ENCODE data around the gene WDR81. TPM values are rescaled to one million over a fixed set of nuclear protein-coding genes. Genes with fewer than 3 reads are reported as not detected.
"Not testable (repeated sequence)": the region's sequence is repeated elsewhere in the genome, so short reads cannot be mapped to it uniquely, and the experiment has no call there.

WDR81 gene
- total RNA-seq, 1 donor, result 59.0 TPM

DNA sequence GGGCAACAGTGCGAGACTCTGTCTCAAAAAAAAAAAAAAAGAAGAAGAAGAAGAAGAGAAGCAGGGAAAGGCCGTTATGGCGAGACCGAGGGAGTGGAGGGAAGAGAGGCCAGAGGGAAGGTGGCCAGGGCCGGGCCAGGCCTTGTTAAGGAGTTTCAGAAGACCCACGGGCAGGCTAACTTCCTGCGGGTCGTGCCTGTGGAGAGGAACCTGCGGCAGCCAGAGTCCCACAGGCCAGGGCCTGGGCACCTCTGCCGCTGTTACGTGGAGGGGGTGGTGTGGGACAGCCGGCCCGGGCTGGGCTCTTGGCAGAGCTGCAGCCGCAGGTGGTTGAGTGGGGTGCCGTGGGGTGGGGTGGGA is 5.4 kb downstream of the WDR81 start:
- no peak for DNase-seq (ENCODE audit: low read depth in 2 of 3, low spot score in 2 of 3)

DNA sequence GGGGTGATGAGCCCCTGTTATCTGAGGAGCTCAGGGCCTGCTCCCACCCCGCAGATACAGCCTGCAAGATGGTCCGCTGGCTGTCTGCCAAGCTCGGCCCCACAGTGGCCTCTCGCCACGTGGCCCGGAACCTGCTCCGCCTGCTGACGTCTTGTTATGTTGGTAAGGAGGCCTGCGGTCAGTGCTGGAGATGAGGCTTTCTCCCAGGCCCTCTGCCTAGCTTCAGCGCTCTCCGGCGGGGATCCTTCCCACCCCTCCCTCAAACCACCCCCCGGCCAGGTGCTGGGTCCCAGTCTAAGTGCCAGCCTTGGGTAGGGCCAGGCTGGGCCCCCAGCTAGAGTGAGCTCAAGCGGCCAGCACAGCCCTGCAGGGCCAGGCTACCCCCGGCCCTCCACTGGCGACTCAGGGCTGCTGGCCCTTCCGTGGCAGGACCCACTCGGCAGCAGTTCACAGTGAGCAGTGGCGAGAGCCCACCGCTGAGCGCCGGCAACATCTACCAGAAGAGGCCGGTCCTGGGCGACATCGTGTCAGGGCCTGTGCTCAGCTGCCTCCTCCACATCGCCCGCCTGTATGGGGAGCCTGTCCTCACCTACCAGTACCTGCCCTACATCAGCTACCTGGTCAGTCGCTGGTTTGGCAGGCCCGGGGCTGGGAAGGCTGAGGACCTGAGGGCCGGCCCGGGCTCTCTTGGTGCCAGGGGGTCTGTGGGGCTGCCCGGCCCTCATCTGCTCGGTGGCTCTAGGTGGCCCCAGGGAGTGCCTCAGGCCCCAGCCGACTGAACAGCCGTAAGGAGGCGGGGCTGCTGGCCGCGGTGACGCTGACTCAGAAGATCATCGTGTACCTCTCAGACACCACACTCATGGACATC is 6.1 kb downstream of the WDR81 start:
- DNase-seq (ENCODE audit: low read depth in 2 of 3, low spot score in 2 of 3), result no peak

DNA sequence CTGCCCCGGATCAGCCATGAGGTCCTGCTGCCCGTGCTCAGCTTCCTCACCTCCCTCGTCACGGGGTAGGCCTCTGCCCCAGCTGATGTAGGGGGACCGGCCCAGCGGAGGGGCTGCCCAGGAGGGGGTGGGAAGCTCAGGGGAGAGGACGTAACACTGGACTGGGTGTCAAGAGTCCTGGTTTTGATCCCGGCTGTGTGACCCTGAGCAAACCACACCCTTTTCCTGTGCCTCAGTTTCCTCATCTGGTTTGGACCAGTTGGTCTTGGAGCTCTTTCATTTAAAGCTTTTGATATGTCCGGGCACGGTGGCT is 6.6 kb downstream of the WDR81 start:
- DNase-seq (ENCODE audit: low read depth in 2 of 3, low spot score in 2 of 3), result no peak

DNA sequence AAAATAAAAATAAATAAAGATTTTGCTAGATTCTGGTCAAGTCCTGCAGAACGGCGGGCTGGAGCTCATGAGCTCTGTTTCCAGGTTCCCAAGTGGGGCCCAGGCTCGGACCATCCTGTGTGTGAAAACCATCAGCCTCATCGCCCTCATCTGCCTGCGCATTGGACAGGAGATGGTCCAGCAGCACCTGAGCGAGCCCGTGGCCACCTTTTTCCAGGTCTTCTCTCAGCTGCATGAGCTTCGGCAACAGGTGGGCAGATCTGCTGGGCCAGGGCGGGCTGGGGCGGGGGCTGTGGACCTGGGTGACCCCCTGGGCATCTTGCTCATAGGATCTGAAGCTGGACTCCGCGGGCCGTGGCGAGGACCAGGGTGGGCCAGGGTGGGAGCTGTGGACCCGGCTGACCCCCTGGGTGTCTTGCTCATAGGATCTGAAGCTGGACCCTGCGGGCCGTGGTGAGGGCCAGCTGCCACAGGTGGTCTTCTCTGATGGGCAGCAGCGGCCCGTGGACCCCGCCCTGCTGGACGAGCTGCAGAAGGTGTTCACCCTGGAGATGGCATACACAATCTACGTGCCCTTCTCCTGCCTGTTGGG is 7.8 kb downstream of the WDR81 start:
- no peak for DNase-seq (ENCODE audit: low read depth in 2 of 3, low spot score in 2 of 3)

DNA sequence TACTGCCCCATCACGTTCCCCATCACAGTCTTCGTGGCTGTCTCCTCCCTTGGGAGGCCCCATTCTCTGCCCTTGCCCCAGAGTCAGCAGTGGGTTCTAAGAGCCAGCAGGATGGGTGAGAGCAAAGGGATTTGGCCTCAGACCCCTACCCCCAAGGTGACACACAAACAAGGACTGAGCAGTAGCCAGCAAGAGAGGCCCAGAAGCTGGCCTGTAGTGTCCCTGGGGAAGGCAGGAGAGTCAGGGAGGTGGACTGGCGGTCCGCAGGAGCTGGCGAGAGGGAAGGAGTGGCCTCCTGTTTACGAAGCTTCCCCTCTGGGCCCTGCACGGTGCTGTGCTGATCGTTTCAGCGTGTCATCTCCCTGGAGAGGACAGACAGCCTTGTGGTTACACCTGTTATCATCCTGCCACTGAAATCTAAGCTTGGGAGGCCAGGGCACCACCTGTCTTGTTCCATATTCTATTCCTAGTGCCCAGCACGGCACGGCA is 8.4 kb downstream of the WDR81 start:
- no peak for DNase-seq (ENCODE audit: low read depth in 2 of 3, low spot score in 2 of 3)

DNA sequence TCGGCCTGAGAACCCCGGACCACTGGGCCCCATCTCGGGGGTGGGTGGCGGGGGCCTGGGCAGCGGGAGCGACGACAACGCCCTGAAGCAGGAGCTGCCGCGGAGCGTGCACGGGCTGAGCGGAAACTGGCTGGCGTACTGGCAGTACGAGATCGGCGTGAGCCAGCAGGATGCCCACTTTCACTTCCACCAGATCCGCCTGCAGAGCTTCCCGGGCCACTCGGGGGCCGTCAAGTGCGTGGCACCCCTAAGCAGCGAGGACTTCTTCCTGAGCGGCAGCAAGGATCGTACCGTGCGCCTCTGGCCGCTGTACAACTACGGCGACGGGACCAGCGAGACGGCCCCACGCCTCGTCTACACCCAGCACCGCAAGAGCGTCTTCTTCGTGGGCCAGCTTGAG is 9.3 kb downstream of the WDR81 start:
- no peak for DNase-seq (ENCODE audit: low read depth in 2 of 3, low spot score in 2 of 3)

DNA sequence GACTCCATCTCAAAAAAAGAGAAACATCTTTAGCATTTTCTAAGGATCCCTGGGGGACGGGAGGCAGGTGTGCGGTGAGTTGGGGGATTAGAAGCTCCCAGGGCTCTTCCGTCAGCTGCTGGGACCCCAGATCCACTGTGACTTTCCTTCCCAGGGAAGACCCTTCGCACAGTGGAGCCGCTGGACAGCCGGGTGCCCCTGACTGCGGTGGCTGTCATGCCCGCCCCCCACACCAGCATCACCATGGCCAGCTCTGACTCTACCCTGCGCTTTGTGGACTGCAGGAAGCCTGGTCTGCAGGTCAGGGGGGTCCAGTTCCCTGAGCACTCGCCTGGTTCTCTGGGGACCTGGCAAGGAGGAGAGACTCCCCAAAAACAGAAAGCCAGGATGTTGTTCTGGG is 10.9 kb downstream of the WDR81 start:
- DNase-seq (ENCODE audit: low read depth in 2 of 3, low spot score in 2 of 3), result no peak

DNA sequence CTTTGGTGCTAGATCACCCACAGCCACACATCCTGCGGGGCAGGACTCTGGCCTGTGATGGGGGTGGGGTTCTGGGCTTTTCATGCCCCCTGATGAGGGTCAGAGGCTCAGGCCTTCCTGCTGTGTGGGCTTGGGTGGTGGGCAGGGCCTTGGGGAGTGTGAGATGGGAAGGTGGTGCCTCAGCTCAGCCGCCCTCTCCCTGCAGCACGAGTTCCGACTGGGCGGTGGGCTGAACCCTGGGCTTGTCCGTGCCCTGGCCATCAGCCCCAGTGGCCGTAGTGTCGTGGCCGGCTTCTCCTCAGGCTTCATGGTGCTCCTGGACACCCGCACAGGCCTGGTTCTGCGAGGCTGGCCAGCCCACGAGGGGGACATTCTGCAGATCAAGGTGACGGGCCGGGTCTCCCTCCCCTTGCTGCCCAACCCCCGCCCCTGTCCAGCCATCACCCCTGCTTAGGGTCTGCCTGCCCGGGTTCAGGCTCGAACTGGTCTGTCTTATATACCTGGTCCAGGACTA is 11.4 kb downstream of the WDR81 start:
- no peak for DNase-seq (ENCODE audit: low read depth in 2 of 3, low spot score in 2 of 3)

DNA sequence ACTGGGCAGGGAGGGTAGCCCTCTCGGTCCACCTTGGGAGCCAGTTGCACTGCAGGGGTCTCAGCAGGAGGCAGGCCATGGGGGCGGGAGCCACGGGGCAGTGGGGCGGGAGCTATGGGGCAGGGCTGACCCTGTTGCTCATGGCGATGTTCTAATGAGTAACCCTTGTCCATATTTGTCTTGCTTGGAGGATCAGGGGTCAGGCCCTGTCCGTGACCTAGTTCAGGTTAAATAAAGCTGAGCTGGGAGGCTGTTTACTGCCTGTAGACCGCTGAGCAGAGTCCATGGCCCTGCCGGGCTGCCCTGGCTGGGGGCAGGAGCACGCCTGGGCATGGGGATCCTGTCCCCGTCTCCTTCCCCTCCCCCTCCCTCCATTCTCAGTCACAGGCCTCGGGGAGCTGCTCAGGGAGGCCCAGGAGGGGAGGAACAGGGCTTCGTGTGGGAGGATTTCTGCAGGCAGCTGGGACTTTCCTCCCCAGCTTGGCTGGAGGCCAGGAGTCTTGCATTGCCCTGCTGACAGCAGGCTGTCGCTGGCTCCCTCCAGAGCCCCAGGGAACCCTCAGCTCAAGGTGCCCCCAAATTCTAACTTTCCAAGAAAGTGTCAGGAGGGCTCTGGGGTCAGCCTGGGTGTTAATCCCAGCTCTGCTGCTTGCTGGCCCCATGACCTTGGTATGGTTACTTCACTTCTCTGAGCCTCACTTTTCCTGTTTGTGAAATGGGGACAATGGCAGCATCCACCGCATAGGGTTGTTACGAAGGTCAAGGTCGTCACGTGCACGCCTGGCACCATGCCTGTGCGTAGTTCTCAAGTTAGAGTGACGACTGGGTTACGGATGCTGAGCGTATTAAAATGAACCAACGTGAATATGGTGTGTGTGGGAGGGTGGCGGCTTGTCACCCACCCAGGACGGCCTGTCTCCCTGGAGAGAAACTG is 12.1 kb downstream of the WDR81 start:
- DNase-seq (ENCODE audit: low read depth in 2 of 3, low spot score in 2 of 3), result no peak

DNA sequence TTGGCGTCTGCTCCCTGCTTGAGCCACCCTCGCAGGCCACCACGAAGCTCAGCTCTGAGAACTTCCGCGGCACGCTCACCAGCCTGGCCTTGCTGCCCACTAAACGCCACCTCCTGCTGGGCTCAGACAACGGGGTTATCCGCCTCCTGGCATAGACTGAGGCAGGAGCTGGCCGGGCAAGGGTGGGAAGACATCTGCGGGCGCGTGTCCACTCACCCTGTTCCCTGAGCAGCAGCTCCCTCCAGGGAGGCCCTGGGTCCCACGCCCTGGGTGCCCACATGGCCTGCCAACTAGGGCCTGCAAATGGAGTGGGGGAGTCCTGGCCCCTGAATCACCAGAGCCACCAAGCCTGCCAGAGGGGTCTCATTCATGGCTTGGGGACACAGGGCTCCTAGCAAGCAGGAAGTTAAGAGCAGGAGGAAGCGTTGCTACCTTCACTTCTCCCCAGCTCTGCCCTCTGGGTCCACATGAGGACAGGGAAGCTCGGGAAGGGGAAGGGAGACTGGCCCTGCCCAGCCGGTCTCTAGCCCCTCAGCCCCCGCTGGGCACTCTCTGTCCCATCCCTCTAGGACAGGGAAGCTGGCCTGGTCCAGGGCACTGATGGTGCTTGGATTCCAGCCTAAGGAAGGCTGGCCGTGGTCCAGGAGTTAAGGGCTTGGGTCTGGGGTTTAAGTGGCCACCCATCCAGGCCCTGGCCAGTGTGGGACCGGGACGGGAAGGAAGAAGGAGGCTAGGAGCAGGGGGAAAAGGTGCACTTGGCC is 13.2 kb downstream of the WDR81 start:
- no peak for DNase-seq (ENCODE audit: low read depth in 2 of 3, low spot score in 2 of 3)

DNA sequence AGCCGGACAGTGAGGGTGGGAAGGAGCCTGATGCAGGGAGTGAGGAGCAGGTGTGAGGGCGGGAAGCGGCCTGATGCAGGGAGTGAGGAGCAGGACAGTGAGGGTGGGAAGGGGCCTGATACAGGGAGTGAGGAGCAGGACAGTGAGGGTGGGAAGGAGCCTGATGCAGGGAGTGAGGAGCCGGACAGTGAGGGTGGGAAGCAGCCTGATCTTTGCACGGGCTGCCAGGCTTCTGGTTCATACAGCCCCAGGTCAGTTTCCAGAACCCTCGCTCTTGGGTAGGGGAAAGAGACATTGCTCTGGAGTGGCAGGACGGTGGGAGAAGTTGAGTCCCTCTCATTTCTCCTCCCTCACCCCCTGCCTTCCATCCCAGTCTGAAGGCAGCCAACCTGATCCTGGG is 17.4 kb downstream of the WDR81 start:
- not testable (repeated sequence) for DNase-seq (ENCODE audit: low read depth in 2 of 3, low spot score in 2 of 3)

DNA sequence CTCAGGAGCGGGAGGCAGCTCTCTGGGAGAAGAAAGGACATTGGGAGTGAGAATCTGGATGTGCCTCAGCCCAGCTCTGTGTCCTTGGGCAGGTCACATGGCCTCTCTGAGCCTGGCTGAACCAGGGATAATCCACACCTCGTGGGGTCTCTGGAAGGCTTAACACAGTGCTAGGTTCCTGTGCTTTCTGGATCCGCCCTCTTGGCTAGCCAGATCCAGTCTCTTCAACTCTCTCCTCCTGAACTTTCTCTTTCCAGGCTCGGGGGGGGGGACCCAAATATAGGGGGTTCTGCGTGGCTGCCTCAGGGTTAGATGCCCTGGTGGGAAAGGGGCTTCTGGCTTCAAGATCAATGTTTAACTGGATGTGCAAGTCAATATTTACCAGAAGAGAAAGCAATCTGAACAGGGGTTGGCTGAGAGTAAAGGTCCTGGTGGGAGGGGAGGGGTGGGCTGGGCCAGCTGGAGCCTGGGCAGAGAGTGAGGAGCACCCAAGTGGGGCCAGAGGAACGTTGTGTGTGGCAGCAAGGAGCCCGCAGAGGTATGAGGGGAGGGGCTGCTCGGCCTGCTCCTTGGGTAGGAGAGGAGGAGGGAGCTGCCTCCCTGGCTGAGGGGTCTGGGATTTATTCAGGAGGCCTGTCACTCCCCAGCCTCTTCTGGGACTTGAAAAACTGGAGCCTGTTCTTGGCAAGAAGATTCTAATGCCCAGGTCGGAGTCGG is 18.0 kb downstream of the WDR81 start, which contains the start of gene SERPINF2:
Gene SERPINF2, plus strand, starts transcription at position 501 of the 717 bp plus-strand sequence. CDS start 2,125 bp downstream, outside the sequence.
- DNase-seq (ENCODE audit: low read depth in 2 of 3, low spot score in 2 of 3), result no peak

DNA sequence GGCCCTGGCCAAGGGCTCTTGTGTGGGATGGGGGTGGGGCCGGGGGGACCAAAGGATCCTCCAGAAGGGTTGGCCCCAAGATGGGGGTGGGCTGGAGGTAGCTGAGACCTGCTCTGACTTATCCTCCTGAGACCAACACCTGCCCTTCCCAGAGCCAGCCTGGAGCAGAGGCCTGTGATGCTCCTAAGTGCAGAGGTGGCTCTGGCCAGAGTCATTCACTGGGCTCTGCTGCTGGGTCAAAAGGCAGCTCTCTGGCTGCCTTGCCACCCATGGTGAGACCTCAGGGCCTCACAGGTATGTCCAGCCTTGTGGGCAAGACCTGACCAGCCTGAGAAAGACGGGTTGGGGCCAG is 18.6 kb downstream of the WDR81 start:
- DNase-seq (ENCODE audit: low read depth in 2 of 3, low spot score in 2 of 3), result no peak

DNA sequence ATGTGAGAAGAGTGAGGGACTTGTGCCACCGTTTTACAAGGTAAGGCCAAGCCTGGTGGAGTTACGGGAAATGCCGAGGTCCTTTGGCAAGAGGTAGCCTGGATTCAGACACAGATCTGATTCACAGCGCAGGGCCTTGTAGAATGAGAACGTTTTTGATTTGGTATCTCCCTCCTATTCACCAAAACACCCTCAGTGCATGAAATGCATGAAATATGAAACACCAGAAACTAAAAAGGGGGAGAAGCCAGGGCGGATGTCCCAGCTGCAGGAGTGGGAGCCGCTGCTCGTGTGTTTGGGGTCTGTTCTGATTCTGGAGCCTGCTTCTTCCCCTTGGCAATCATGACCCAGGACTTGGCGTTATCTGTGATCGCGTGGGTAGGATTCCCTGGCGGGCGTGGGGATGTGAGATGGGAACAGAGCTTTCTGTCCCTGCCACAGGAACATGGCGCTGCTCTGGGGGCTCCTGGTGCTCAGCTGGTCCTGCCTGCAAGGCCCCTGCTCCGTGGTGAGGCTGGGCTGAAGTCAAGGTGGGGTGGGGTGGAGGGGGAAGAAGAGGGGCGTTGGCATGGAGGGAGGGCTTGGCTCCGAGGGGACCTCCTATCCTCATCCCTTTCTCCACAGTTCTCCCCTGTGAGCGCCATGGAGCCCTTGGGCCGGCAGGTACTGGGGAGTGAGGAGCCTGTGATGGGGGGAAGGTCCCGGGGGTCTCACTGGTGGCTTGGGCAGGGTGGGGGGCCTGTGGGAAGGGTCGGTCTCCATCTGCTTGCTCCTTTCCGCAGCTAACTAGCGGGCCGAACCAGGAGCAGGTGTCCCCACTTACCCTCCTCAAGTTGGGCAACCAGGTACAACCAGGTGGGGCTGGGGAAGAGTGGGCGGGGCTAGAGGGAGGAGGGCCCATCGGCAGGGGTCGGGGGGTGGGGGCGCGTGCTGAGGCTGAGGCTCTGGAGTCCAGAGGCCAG is 20.3 kb downstream of the WDR81 start:
- DNase-seq (ENCODE audit: low read depth in 2 of 3, low spot score in 2 of 3), result no peak

DNA sequence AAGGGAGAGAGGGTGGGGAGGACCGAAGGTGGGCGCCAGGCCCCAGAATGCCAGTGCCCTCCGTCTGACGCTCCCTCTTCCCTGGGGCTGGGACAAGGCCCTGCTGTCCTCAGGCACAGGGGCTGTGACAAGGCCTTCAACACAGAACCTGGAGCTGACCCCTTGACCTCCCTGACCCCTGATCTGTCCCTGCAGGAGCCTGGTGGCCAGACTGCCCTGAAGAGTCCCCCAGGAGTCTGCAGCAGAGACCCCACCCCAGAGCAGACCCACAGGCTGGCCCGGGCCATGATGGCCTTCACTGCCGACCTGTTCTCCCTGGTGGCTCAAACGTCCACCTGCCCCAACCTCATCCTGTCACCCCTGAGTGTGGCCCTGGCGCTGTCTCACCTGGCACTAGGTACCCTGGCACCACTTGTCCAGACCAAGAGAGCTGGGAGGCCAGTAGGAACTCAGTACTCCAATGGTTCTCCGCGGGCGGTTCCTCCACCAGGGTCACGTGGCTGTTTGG is 21.1 kb downstream of the WDR81 start:
- DNase-seq (ENCODE audit: low read depth in 2 of 3, low spot score in 2 of 3), result no peak

DNA sequence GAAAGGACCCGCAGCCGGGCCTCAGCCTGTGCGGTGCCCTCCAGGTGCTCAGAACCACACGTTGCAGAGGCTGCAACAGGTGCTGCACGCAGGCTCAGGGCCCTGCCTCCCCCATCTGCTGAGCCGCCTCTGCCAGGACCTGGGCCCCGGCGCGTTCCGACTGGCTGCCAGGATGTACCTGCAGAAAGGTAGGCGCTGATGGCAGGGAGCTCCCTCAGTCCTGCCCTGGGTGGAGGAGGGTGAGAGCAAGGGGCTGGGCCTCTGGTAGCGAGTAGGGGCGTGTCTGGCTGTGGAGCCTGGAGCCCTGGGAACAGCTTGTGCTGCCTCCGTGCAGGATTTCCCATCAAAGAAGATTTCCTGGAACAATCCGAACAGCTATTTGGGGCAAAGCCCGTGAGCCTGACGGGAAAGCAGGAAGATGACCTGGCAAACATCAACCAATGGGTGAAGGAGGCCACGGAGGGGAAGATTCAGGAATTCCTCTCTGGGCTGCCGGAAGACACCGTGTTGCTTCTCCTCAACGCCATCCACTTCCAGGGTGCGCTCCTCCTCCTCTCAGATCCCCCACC is 22.6 kb downstream of the WDR81 start:
- no peak for DNase-seq (ENCODE audit: low read depth in 2 of 3, low spot score in 2 of 3)

DNA sequence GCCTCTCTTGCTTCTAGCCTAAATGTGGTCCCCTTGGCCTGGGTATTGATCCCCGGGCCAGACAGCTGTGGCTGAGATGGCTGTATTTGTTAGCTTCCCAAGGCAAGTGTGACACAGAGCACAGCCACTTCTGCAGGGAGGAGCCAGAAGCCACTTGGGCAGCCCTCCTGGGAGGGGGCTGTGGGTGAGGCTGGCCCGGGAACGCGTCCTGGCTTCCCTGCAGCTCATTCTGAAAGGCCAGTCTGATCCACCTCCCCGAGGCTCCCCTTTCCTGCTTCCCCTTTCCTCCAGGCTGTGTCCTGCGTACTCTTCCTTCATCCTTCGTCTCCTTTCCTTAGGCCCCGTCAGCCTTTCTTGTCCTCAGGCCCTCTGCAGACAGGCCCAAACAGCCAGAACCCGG is 26.1 kb downstream of the WDR81 start:
- no peak for DNase-seq (ENCODE audit: low read depth in 2 of 3, low spot score in 2 of 3)

Measured in hematopoietic multipotent progenitor cell (in vitro differentiated cells).